Measurements from ENCODE around the gene TPM3. TPM values are rescaled to one million over a fixed set of nuclear protein-coding genes. Genes with fewer than 3 reads are reported as not detected.

TPM3 gene
- total and polyA plus RNA-seq, 9 of the 15 experiments (the other 6 are each of a cell fraction or from before 2014, with no cell fraction given), result 202 to 604 (median 421) TPM

- TF ChIP-seq PHTF2 (CRISPR knock-in tag; IDR thresholded peaks at IDR 0.05) (no peak), ZNF589 (CRISPR knock-in tag; IDR thresholded peaks at IDR 0.05; ENCODE audit: low read depth) (peak; percentile 39; the same call in 1 of the 2 replicates), MTA3 (IDR thresholded peaks at IDR 0.05; ENCODE audit: borderline replicate concordance) (no peak), MTA1 (IDR thresholded peaks at IDR 0.05; ENCODE audit: borderline replicate concordance) (no peak), PHF21A (IDR thresholded peaks at IDR 0.05; ENCODE audit: borderline replicate concordance, low read depth) (no peak), NFE2 (IDR thresholded peaks at IDR 0.05; ENCODE audit: low read depth) (no peak), IRF1 (CRISPR knock-in tag; IDR thresholded peaks at IDR 0.05; ENCODE audit: borderline replicate concordance) (no peak), JUN (IDR thresholded peaks at IDR 0.05; ENCODE audit: borderline replicate concordance, low read depth, low read length) (no peak), JUN (CRISPR knock-in tag; IDR thresholded peaks at IDR 0.05; ENCODE audit: borderline replicate concordance) (no peak), L3MBTL2 (IDR thresholded peaks at IDR 0.05) (no peak), DDX20 (tag; IDR thresholded peaks at IDR 0.05; ENCODE audit: low read depth) (no peak), ZNF324 (CRISPR knock-in tag; IDR thresholded peaks at IDR 0.05) (no peak), NR2F6 (CRISPR knock-in tag; IDR thresholded peaks at IDR 0.05) (no peak), C11orf30 (IDR thresholded peaks at IDR 0.05; ENCODE audit: low read depth) (peak; percentile 44), ZNF586 (CRISPR knock-in tag; conservative IDR thresholded peaks at IDR 0.05) (no peak), OTX1 (CRISPR knock-in tag; IDR thresholded peaks at IDR 0.05) (0 out of 2 replicates have a peak, but pooled peaks have one; percentile 42), PREB (CRISPR knock-in tag; IDR thresholded peaks at IDR 0.05) (no peak), ZNF668 (CRISPR knock-in tag; IDR thresholded peaks at IDR 0.05) (no peak), EHMT2 (IDR thresholded peaks at IDR 0.05) (no peak), HES1 (IDR thresholded peaks at IDR 0.05; ENCODE audit: low read depth) (no peak), HLTF (IDR thresholded peaks at IDR 0.05) (no peak), GATAD2A (IDR thresholded peaks at IDR 0.05) (no peak)
- TF ChIP-seq, protein P1, sequence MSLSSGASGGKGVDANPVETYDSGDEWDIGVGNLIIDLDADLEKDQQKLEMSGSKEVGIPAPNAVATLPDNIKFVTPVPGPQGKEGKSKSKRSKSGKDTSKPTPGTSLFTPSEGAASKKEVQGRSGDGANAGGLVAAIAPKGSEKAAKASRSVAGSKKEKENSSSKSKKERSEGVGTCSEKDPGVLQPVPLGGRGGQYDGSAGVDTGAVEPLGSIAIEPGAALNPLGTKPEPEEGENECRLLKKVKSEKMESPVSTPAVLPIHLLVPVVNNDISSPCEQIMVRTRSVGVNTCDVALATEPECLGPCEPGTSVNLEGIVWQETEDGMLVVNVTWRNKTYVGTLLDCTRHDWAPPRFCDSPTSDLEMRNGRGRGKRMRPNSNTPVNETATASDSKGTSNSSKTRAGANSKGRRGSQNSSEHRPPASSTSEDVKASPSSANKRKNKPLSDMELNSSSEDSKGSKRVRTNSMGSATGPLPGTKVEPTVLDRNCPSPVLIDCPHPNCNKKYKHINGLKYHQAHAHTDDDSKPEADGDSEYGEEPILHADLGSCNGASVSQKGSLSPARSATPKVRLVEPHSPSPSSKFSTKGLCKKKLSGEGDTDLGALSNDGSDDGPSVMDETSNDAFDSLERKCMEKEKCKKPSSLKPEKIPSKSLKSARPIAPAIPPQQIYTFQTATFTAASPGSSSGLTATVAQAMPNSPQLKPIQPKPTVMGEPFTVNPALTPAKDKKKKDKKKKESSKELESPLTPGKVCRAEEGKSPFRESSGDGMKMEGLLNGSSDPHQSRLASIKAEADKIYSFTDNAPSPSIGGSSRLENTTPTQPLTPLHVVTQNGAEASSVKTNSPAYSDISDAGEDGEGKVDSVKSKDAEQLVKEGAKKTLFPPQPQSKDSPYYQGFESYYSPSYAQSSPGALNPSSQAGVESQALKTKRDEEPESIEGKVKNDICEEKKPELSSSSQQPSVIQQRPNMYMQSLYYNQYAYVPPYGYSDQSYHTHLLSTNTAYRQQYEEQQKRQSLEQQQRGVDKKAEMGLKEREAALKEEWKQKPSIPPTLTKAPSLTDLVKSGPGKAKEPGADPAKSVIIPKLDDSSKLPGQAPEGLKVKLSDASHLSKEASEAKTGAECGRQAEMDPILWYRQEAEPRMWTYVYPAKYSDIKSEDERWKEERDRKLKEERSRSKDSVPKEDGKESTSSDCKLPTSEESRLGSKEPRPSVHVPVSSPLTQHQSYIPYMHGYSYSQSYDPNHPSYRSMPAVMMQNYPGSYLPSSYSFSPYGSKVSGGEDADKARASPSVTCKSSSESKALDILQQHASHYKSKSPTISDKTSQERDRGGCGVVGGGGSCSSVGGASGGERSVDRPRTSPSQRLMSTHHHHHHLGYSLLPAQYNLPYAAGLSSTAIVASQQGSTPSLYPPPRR (CRISPR knock-in tag; IDR thresholded peaks at IDR 0.05; ENCODE audit: borderline replicate concordance), result no peak
Measured at GRCh38 chr1:154158307-154159125, 33.4 kb downstream of the TPM3 start (continued).

All from K562 (cell line).